Activated T-cell treated with anti-CD3 and anti-CD28 coated beads, Interleukin-2, amount 50 U/mL, for 24 hours (primary cell): ENCODE data around the gene KIAA1755.

ENCODE experiments used
- DNase-seq: peaks from one replicate; pipeline ENCODE4 v3.0.0-alpha.2; 2020
- H3K27ac Mint-ChIP-seq: 2 replicates; pipeline ENCODE4 v1.8.0; 2020; ENCODE audit warnings: mild to moderate bottlenecking, mixed read lengths
- H3K27me3 Mint-ChIP-seq: 2 replicates; pipeline ENCODE4 v1.8.0; 2020; ENCODE audit warnings: mixed read lengths
- H3K36me3 Mint-ChIP-seq: 2 replicates; pipeline ENCODE4 v1.8.0; 2020; ENCODE audit warnings: low read depth, mixed read lengths
- H3K4me1 Mint-ChIP-seq: 2 replicates; pipeline ENCODE4 v1.8.0; 2020; ENCODE audit warnings: low read depth, mixed read lengths
- H3K4me3 Mint-ChIP-seq: 2 replicates; pipeline ENCODE4 v1.8.0; 2020; ENCODE audit warnings: mild to moderate bottlenecking, moderate library complexity, mixed read lengths
- H3K9me3 Mint-ChIP-seq: 2 replicates; pipeline ENCODE4 v1.8.0; 2020; ENCODE audit warnings: mixed read lengths

Gene KIAA1755

DNA sequence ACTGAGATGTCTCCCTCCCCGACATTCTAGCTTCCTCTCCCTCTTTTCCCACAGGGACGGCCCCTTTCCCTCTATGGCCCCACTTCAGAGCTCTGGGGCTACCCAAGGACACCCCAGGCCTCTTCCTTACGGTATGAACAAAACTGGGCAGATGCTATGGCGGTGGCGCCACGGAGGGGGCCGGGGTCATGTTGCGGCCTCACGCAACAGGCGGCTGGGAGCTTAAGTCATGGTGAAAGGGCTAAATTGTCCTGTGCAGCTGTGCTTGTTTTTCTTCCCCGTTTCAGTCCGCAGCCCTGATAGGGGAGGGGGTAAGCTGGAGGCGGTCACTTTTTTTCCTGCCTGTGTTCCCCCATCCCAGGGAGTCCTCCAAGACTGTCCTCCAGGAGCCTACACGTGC is 17.6 kb upstream of the KIAA1755 start:
- no peaks in the 10 kb centered on the region for H3K9me3 Mint-ChIP-seq
- peaks cover 2% of the 10 kb centered on the region for H3K4me1 Mint-ChIP-seq
- H3K27ac Mint-ChIP-seq, result no peak overlapping the region
- no peak overlapping the region for H3K4me3 Mint-ChIP-seq
- H3K36me3 Mint-ChIP-seq, result no peaks in the 10 kb centered on the region
- DNase-seq, result no peak
- peaks cover under 1% of the 10 kb centered on the region for H3K27me3 Mint-ChIP-seq

DNA sequence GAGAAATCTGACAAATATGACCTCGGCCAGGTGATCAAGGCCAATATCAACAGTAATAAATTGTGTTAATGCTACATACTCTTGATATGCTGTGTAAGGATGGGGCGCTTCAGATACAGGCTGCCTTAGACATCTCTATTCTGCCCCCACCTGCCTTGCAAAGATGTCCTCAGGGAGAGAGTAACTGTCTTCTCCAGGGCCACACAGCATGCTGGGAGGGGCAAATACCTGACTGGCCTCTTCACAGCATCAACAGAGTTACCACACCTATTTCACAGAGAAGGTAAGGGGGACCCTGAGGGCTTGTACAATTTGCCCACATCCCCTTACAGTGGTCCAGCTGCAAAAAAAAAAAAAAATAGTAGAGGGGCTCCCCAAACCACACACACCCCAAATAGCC is 17.2 kb upstream of the KIAA1755 start:
- no peak overlapping the region for H3K27ac Mint-ChIP-seq
- H3K9me3 Mint-ChIP-seq, result no peaks in the 10 kb centered on the region
- H3K4me1 Mint-ChIP-seq, result peaks cover 2% of the 10 kb centered on the region
- DNase-seq, result no peak
- H3K27me3 Mint-ChIP-seq, result no peaks in the 10 kb centered on the region
- H3K36me3 Mint-ChIP-seq, result no peaks in the 10 kb centered on the region
- H3K4me3 Mint-ChIP-seq, result no peak overlapping the region

DNA sequence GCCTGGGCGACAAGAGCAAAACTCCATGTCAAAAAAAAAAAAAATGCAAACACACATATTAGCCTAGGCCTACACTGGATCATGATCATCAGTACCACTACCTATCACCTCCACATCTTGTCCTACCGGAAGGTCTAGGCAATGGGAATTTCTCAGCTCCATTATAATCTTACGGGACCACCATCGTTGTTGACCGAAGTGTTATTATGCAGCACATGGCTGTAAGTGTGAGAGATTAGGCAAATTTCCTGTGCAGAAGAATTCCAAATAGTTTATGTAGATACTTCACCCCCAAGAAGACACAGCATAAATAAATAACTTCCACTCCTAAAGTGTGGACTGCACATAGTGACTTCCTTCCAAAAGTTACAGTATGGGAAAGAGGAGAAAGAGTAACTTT is 16.8 kb upstream of the KIAA1755 start:
- Mint-ChIP-seq H3K27me3 (no peaks in the 10 kb centered on the region), H3K36me3 (no peaks in the 10 kb centered on the region), H3K9me3 (no peaks in the 10 kb centered on the region), H3K27ac (no peak overlapping the region), H3K4me1 (peaks cover 2% of the 10 kb centered on the region), H3K4me3 (no peak overlapping the region)
- DNase-seq, result no peak

DNA sequence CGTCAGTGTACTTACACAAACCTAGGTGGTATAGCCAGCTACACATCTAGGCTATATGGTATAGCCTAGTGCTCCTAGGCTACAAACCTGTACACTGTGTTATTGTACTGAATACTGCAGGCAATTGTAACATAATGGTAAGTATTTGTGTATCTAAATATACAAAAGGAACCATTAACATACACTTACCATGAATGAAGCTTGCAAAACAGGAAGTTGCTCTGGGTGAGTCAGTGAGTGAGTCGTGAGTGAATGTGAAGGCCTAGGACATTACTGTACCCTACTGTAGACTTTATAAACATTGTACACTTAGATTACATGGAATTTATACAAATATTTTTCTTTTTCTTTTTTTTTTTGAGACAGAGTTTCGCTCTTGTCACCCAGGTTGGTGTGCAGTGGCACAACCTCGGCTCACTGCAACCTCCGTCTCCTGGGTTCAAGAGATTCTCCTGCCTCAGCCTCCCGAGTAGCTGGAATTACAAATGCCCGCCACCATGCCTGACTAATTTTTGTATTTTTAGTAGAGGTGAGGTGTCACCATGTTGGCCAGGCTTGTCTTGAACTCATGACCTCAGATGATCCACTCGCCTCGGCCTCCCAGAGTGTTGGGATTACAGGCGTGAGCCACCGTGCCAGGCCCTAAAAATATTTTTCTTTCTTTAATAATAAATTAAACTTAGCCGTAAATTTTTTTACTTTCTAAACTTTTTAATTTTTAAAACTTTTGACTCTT is 15.4 kb upstream of the KIAA1755 start:
- H3K36me3 Mint-ChIP-seq, result no peaks in the 10 kb centered on the region
- no peak for DNase-seq
- H3K4me1 Mint-ChIP-seq, result peaks cover 2% of the 10 kb centered on the region
- no peak overlapping the region for H3K4me3 Mint-ChIP-seq
- H3K27ac Mint-ChIP-seq, result no peak overlapping the region
- H3K27me3 Mint-ChIP-seq, result peaks cover 5% of the 10 kb centered on the region
- H3K9me3 Mint-ChIP-seq, result no peaks in the 10 kb centered on the region

DNA sequence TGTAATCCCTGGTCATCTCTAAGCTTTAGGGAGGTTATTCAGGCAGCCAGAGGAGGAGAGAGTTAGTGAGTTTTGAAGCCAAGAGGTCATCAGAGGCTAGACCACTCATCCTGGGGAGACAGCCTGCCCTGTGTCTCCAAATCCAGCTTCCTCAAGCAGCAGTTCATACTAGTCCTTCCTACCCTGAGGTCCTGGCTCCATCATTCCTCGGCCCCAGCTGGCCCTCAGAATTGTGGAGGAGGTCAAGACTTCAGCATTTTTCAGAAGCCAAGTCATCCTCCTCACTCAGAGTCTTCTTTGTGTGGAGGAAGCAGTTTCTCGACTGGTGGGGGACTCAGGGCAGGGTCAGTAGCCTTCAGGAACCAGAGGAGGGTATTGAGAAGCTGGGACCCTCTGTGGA is 12.4 kb upstream of the KIAA1755 start:
- Mint-ChIP-seq H3K9me3 (no peaks in the 10 kb centered on the region), H3K27ac (no peak overlapping the region), H3K36me3 (no peaks in the 10 kb centered on the region), H3K4me3 (no peak overlapping the region), H3K4me1 (peaks cover 2% of the 10 kb centered on the region), H3K27me3 (peaks cover 24% of the 10 kb centered on the region)
- DNase-seq, result no peak

DNA sequence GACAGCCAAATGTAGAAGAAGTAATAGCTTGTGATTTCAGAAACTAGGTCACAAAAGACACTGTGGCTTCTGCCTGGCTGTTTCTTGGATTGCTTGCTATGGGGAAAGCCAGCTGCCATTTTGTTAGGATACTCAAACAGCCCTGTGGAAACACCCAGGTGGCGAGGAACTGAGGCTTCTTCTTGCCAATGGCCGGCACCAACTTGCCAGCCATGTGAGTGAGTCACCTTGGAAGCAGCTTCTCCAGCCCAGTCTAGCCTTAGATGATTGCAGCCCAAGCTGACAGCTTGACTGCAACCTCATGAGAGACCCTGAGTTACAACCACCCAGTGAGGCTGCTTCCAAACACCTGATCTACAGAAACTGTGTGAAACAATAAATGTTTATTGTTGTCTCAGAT is 11.9 kb upstream of the KIAA1755 start:
- Mint-ChIP-seq H3K27me3 (peaks cover 24% of the 10 kb centered on the region), H3K4me3 (no peak overlapping the region), H3K27ac (no peak overlapping the region), H3K36me3 (no peaks in the 10 kb centered on the region), H3K4me1 (peaks cover 2% of the 10 kb centered on the region), H3K9me3 (no peaks in the 10 kb centered on the region)
- no peak for DNase-seq

DNA sequence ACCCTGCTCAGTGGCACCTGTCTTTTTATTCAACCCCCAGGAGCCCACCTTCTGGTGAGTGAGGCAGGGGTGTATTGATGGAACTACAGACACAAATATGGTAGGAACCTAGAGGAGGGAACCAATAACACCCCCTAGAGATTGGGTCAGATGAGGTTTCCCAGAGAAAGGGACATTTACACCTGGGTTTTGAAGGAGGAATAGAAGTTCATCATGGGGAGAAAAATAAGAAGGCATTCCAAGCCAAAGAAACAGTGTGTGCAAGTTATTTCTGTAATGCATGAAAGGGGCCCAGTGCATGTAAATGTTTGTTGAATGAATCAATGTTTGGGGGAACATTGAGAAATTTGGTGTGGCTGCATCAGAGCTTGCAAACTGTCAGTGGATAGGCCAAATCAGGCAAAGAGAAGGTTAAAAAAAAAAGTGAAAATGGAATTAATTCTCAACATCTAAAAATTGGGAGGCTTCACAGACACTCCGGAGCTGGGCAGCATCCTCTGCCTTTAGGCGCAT is 11.1 kb upstream of the KIAA1755 start:
- DNase-seq, result no peak
- Mint-ChIP-seq H3K9me3 (no peaks in the 10 kb centered on the region), H3K27ac (no peak overlapping the region), H3K4me1 (peaks cover 2% of the 10 kb centered on the region), H3K4me3 (no peak overlapping the region), H3K27me3 (peaks cover 24% of the 10 kb centered on the region), H3K36me3 (no peaks in the 10 kb centered on the region)

DNA sequence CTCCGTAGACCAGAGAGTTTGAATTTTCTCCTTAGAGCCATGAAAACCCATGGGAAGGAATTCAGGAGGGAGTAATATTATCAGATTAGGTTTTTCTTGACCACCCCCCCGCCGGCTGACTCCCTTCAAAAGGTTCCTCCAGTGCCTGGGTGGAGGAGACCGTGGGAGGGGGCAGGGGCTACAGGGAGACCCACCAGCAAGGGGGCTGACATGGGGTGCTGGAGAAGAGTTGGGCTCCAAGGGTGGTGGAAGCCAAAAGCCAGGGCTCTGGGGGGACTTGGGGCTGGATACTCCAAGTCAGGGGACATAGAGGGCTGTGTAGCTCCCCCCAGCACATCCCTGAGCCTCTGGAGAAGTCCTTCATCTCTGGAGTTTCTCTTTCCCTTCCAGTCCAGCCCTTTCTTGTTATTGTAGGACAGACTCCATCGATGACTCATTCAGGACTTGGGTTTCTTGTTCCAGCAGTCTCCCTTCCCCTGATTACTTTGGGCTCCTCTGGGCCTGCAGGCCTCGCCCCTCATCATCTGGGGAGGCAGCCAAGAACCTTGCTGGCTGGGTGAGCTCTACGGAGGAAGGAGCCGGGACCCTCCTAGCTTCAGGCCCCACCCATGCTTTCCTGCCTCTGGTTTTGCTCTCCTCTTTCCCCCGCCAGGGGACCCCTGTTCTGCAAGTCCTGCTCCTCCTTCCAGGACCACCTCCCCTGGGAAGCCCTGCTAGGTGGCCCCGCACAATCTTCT is 10.5 kb upstream of the KIAA1755 start:
- Mint-ChIP-seq H3K36me3 (no peaks in the 10 kb centered on the region), H3K27ac (no peak overlapping the region), H3K9me3 (no peaks in the 10 kb centered on the region), H3K4me1 (peaks cover 2% of the 10 kb centered on the region), H3K27me3 (peaks cover 24% of the 10 kb centered on the region), H3K4me3 (no peak overlapping the region)
- DNase-seq, result no peak

DNA sequence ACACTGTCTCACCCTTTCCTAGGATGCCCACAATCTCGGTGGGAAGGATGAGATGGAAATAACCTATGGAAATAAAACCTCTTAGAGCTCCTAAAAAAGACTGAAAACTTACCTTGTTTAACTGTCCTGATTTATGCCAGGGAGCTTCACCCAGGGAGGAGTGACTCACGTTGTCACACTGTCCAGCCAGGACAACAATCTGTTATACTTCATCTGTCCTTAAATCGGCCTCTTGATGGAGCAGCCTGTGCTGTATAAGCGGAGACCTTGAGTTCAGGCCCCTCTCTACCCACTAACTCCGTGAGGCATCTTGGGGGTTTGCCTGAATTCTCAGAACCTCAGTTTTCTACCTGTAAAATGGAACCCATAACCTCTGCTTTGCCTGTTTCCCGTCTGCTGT is 9.2 kb upstream of the KIAA1755 start:
- no peak overlapping the region for H3K27ac Mint-ChIP-seq
- peaks cover 27% of the 10 kb centered on the region for H3K27me3 Mint-ChIP-seq
- no peaks in the 10 kb centered on the region for H3K4me1 Mint-ChIP-seq
- no peak for DNase-seq
- no peak overlapping the region for H3K4me3 Mint-ChIP-seq
- no peaks in the 10 kb centered on the region for H3K36me3 Mint-ChIP-seq
- no peaks in the 10 kb centered on the region for H3K9me3 Mint-ChIP-seq

DNA sequence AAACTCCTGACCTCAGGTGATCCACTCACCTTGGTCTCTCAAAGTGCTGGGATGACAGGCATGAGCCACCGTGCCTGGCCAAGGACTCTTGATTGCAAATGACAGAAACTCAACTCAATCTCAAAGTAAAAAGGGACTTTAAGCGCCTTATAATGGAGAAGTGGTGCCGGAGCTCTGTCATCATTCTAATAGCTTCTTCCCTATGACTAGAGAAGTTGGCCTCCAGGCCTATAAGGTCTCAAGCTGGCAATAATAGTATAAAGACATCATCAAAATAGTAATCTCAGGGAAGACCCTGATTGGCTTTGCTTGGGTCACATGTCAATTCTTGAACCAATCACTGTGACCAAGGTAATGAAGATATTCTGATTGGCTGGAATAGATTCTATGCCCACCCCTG is 8.5 kb upstream of the KIAA1755 start:
- Mint-ChIP-seq H3K27me3 (peaks cover 34% of the 10 kb centered on the region), H3K4me3 (no peak overlapping the region), H3K4me1 (no peaks in the 10 kb centered on the region), H3K9me3 (no peaks in the 10 kb centered on the region), H3K27ac (no peak overlapping the region), H3K36me3 (no peaks in the 10 kb centered on the region)
- no peak for DNase-seq

DNA sequence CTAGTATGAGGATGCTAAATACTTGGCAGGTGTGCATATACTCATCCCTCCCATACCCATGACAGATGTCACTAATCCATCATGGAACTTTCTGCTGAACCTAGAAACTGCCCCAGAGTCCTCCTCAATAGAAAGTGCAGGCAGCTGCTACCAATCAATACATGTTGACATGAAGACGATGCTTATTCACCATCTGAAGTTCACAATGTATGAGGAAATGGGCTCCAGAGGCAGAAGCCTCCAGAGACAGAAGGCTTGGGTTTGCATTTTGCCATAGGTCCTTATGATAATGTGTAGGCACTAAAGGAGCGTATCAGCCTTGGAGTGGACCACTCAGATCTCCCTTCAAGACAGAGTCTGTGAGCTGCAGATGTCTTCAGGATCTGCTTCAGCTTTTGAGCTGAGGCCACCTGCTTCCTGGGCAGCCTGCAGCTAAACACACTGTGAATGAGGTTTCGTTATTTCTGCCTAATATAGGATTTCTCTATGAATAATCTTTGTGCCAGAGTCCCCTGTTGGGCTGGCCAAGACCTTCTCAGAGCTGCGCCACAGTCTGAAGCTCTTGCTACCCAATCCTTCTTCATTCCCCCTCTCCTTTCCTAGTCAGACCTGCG is 7.5 kb upstream of the KIAA1755 start:
- Mint-ChIP-seq H3K4me1 (no peaks in the 10 kb centered on the region), H3K27me3 (peaks cover 36% of the 10 kb centered on the region)
- no peak for DNase-seq

DNA sequence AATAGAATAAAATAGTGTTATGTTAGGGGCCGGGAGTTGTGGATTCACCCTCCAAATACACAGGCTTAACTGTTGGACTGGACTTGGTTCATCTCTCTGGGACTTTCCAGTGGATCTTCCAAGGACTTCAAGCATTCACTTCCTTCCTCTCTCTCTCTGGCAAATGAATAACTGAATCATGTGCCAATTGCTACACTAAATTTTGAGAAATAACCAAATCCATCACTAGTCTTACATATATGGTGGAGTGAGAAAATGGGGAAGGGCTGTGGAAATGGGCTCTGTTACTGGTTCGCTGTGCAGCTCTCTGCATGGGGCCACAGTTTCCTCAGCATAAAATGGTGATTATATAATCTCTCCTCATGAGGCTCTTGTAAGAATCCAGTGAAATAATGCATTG is 6.8 kb upstream of the KIAA1755 start:
- Mint-ChIP-seq H3K27ac (no peak overlapping the region), H3K9me3 (no peaks in the 10 kb centered on the region), H3K4me1 (no peaks in the 10 kb centered on the region), H3K36me3 (no peaks in the 10 kb centered on the region), H3K27me3 (peaks cover 43% of the 10 kb centered on the region), H3K4me3 (no peak overlapping the region)
- no peak for DNase-seq

More for the DNA sequence above, 7.5 kb upstream of the KIAA1755 start:
- Mint-ChIP-seq H3K4me3 (no peak overlapping the region), H3K27ac (no peak overlapping the region), H3K36me3 (no peaks in the 10 kb centered on the region), H3K9me3 (no peaks in the 10 kb centered on the region)

DNA sequence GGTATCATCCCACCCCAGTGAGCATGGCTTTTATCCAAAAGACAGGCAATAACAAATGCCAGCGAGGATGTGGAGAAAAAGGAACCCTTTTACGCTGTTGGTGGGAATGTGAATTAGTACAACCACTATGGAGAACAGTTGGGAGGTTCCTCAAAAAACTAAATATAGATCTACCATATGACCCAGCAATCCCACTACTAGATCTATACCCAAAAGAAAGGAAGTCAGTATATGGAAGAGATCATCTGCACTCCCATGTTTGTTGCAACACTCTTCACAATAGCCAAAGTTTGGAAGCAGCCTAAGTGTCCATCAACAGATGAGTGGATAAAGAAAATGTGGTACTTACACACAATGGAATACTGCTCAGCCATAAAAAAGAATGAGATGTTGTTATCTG is 5.9 kb upstream of the KIAA1755 start:
- Mint-ChIP-seq H3K9me3 (no peaks in the 10 kb centered on the region), H3K36me3 (no peaks in the 10 kb centered on the region), H3K4me3 (no peak overlapping the region), H3K4me1 (no peaks in the 10 kb centered on the region), H3K27me3 (peaks cover 44% of the 10 kb centered on the region), H3K27ac (no peak overlapping the region)
- DNase-seq, result no peak

DNA sequence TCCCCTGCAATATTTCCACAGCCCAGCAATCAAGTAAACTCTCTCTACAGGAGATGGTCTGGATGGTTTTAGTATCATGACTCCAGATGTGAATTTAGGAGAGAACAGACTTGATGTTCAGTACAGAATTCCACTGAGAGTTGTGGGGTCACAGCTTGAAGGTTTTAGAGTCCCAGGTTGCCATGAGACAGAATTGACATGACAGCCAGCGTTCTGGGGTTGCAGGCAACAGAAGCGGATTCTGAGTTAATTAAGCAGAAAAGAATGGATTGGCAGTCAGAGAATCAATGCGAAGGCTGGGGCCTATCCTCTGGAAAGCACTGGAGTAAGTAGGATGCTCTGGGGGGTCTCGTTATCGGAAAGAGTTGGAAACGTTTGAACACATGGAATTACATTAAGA is 2.4 kb upstream of the KIAA1755 start:
- Mint-ChIP-seq H3K4me3 (no peak overlapping the region), H3K27ac (no peak overlapping the region), H3K36me3 (no peaks in the 10 kb centered on the region), H3K27me3 (peaks cover 54% of the 10 kb centered on the region), H3K9me3 (no peaks in the 10 kb centered on the region), H3K4me1 (no peaks in the 10 kb centered on the region)
- DNase-seq, result no peak

DNA sequence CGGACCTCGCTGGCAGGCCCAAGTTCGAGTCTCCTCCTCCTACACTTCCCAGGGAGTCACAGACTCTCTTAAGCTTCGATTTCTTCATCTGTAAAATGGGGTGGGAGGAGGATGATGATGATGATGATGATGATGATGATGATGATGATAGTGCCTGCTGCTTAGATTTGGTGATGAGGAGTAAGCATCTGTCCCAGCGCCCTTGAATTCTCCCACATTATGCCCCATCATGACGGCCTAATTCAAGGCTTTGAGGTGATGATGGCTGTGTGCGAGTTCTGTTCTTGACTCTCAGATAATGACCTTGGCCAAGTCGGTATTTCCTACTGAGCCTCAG is 487 bp upstream of the KIAA1755 start:
- H3K4me3 Mint-ChIP-seq, result no peak overlapping the region
- H3K27ac Mint-ChIP-seq, result no peak overlapping the region
- H3K27me3 Mint-ChIP-seq, result peaks cover 60% of the 10 kb centered on the region
- H3K36me3 Mint-ChIP-seq, result no peaks in the 10 kb centered on the region
- H3K9me3 Mint-ChIP-seq, result no peaks in the 10 kb centered on the region
- H3K4me1 Mint-ChIP-seq, result no peaks in the 10 kb centered on the region
- no peak for DNase-seq
